ENCODE measurements around the gene IL1RN.

IL1RN gene

GRCh38 chr2:113129519-113130078 is 2.2 kb downstream of the IL1RN start:
- no peak overlapping the region for H3K4me3 ChIP-seq (ENCODE audit: low read depth, low read length)
- no peak overlapping the region for H2AFZ ChIP-seq (ENCODE audit: low read length, unreplicated experiment)
- no peaks in the 10 kb centered on the region for H3K27me3 ChIP-seq (ENCODE audit: insufficient read depth, low read length)
- no peaks in the 10 kb centered on the region for H3K36me3 ChIP-seq (ENCODE audit: insufficient read depth, low read length)
- no peak overlapping the region for H3K27ac ChIP-seq (ENCODE audit: low read depth, low read length)
- H3K4me1 ChIP-seq (ENCODE audit: control insufficient read depth, insufficient read depth, low read length, unreplicated experiment), result peaks cover 20% of the 10 kb centered on the region
- H3K79me2 ChIP-seq (ENCODE audit: control insufficient read depth, insufficient read depth, low read length, unreplicated experiment), result no peaks in the 10 kb centered on the region

- H3K4me1 ChIP-seq (ENCODE audit: control insufficient read depth, insufficient read depth, low read length, unreplicated experiment), result peaks cover 8% of the 10 kb centered on the region
- no peaks in the 10 kb centered on the region for H3K79me2 ChIP-seq (ENCODE audit: control insufficient read depth, insufficient read depth, low read length, unreplicated experiment)
- H3K27ac ChIP-seq (ENCODE audit: low read depth, low read length), result no peak overlapping the region
- H3K36me3 ChIP-seq (ENCODE audit: insufficient read depth, low read length), result no peaks in the 10 kb centered on the region
- H3K27me3 ChIP-seq (ENCODE audit: insufficient read depth, low read length), result no peaks in the 10 kb centered on the region
- no peak overlapping the region for H2AFZ ChIP-seq (ENCODE audit: low read length, unreplicated experiment)
- no peak overlapping the region for H3K4me3 ChIP-seq (ENCODE audit: low read depth, low read length)
Observed at GRCh38 chr2:113131352-113132185, 4.2 kb downstream of the IL1RN start.

GRCh38 chr2:113132414-113133021 is 5.1 kb downstream of the IL1RN start:
- no peak overlapping the region for H3K27ac ChIP-seq (ENCODE audit: low read depth, low read length)
- no peak overlapping the region for H2AFZ ChIP-seq (ENCODE audit: low read length, unreplicated experiment)
- no peaks in the 10 kb centered on the region for H3K27me3 ChIP-seq (ENCODE audit: insufficient read depth, low read length)
- H3K79me2 ChIP-seq (ENCODE audit: control insufficient read depth, insufficient read depth, low read length, unreplicated experiment), result no peaks in the 10 kb centered on the region
- H3K4me3 ChIP-seq (ENCODE audit: low read depth, low read length), result no peak overlapping the region
- H3K36me3 ChIP-seq (ENCODE audit: insufficient read depth, low read length), result no peaks in the 10 kb centered on the region
- H3K4me1 ChIP-seq (ENCODE audit: control insufficient read depth, insufficient read depth, low read length, unreplicated experiment), result peaks cover 8% of the 10 kb centered on the region

- H3K79me2 ChIP-seq (ENCODE audit: control insufficient read depth, insufficient read depth, low read length, unreplicated experiment), result no peaks in the 10 kb centered on the region
- peaks cover 11% of the 10 kb centered on the region for H3K4me1 ChIP-seq (ENCODE audit: control insufficient read depth, insufficient read depth, low read length, unreplicated experiment)
- H3K36me3 ChIP-seq (ENCODE audit: insufficient read depth, low read length), result no peaks in the 10 kb centered on the region
- H3K27ac ChIP-seq (ENCODE audit: low read depth, low read length), result no peak overlapping the region
- no peaks in the 10 kb centered on the region for H3K27me3 ChIP-seq (ENCODE audit: insufficient read depth, low read length)
- H3K4me3 ChIP-seq (ENCODE audit: low read depth, low read length), result no peak overlapping the region
- no peak overlapping the region for H2AFZ ChIP-seq (ENCODE audit: low read length, unreplicated experiment)
Observed at GRCh38 chr2:113133704-113134598, 6.6 kb downstream of the IL1RN start.

- H3K4me3 ChIP-seq (ENCODE audit: low read depth, low read length), result no peak overlapping the region
- H3K4me1 ChIP-seq (ENCODE audit: control insufficient read depth, insufficient read depth, low read length, unreplicated experiment), result peaks cover 11% of the 10 kb centered on the region
- no peaks in the 10 kb centered on the region for H3K27me3 ChIP-seq (ENCODE audit: insufficient read depth, low read length)
- no peak overlapping the region for H2AFZ ChIP-seq (ENCODE audit: low read length, unreplicated experiment)
- no peaks in the 10 kb centered on the region for H3K36me3 ChIP-seq (ENCODE audit: insufficient read depth, low read length)
- H3K27ac ChIP-seq (ENCODE audit: low read depth, low read length), result no peak overlapping the region
- no peaks in the 10 kb centered on the region for H3K79me2 ChIP-seq (ENCODE audit: control insufficient read depth, insufficient read depth, low read length, unreplicated experiment)
Observed at GRCh38 chr2:113134717-113135116, 7.3 kb downstream of the IL1RN start.

GRCh38 chr2:113135317-113135716 is 7.9 kb downstream of the IL1RN start:
- H3K4me1 ChIP-seq (ENCODE audit: control insufficient read depth, insufficient read depth, low read length, unreplicated experiment), result peaks cover 11% of the 10 kb centered on the region

GRCh38 chr2:113136828-113137775 is 9.7 kb downstream of the IL1RN start:
- H2AFZ ChIP-seq (ENCODE audit: low read length, unreplicated experiment), result no peak overlapping the region
- H3K79me2 ChIP-seq (ENCODE audit: control insufficient read depth, insufficient read depth, low read length, unreplicated experiment), result no peaks in the 10 kb centered on the region
- no peaks in the 10 kb centered on the region for H3K36me3 ChIP-seq (ENCODE audit: insufficient read depth, low read length)
- no peak overlapping the region for H3K27ac ChIP-seq (ENCODE audit: low read depth, low read length)
- H3K27me3 ChIP-seq (ENCODE audit: insufficient read depth, low read length), result no peaks in the 10 kb centered on the region
- H3K4me1 ChIP-seq (ENCODE audit: control insufficient read depth, insufficient read depth, low read length, unreplicated experiment), result peaks cover 11% of the 10 kb centered on the region
- no peak overlapping the region for H3K4me3 ChIP-seq (ENCODE audit: low read depth, low read length)

More at GRCh38 chr2:113135317-113135716, 7.9 kb downstream of the IL1RN start:
- H3K36me3 ChIP-seq (ENCODE audit: insufficient read depth, low read length), result no peaks in the 10 kb centered on the region
- H3K79me2 ChIP-seq (ENCODE audit: control insufficient read depth, insufficient read depth, low read length, unreplicated experiment), result no peaks in the 10 kb centered on the region
- no peak overlapping the region for H3K27ac ChIP-seq (ENCODE audit: low read depth, low read length)
- H2AFZ ChIP-seq (ENCODE audit: low read length, unreplicated experiment), result no peak overlapping the region
- no peaks in the 10 kb centered on the region for H3K27me3 ChIP-seq (ENCODE audit: insufficient read depth, low read length)
- no peak overlapping the region for H3K4me3 ChIP-seq (ENCODE audit: low read depth, low read length)

GRCh38 chr2:113137827-113138226 is 10.4 kb downstream of the IL1RN start:
- Histone ChIP-seq H3K4me3 (ENCODE audit: low read depth, low read length) (no peak overlapping the region), H3K27me3 (ENCODE audit: insufficient read depth, low read length) (no peaks in the 10 kb centered on the region), H2AFZ (ENCODE audit: low read length, unreplicated experiment) (no peak overlapping the region), H3K4me1 (ENCODE audit: control insufficient read depth, insufficient read depth, low read length, unreplicated experiment) (peaks cover 11% of the 10 kb centered on the region), H3K27ac (ENCODE audit: low read depth, low read length) (no peak overlapping the region), H3K36me3 (ENCODE audit: insufficient read depth, low read length) (no peaks in the 10 kb centered on the region), H3K79me2 (ENCODE audit: control insufficient read depth, insufficient read depth, low read length, unreplicated experiment) (no peaks in the 10 kb centered on the region)

- no peaks in the 10 kb centered on the region for H3K27me3 ChIP-seq (ENCODE audit: insufficient read depth, low read length)
- H3K79me2 ChIP-seq (ENCODE audit: control insufficient read depth, insufficient read depth, low read length, unreplicated experiment), result no peaks in the 10 kb centered on the region
- peaks cover 8% of the 10 kb centered on the region for H3K4me1 ChIP-seq (ENCODE audit: control insufficient read depth, insufficient read depth, low read length, unreplicated experiment)
- H2AFZ ChIP-seq (ENCODE audit: low read length, unreplicated experiment), result peak overlapping the region; percentile 21
- no peaks in the 10 kb centered on the region for H3K36me3 ChIP-seq (ENCODE audit: insufficient read depth, low read length)
- no peak overlapping the region; the same call in 1 of the 2 replicates for H3K4me3 ChIP-seq (ENCODE audit: low read depth, low read length)
- no peak overlapping the region for H3K27ac ChIP-seq (ENCODE audit: low read depth, low read length)
Observed at GRCh38 chr2:113138428-113139322, 11.3 kb downstream of the IL1RN start.
